Thyroid gland (tissue), 4 donors: ENCODE measurements around the gene AKAP7.

Experiments used
- CTCF ChIP-seq, 6 experiments: fragments of 200-600 bp in 3 of 6; fragments of 450-650 bp in 3 of 6; sonication (generic) in 3 of 6; IDR thresholded peaks; one replicate each; pipeline ENCODE4 v1.5.1; 2016 to 2019; ENCODE audit warnings: antibody characterized with exemption in 6 of 6, mild to moderate bottlenecking in 2 of 6, inconsistent platforms in 1 of 6, moderate library complexity in 1 of 6
- POLR2A ChIP-seq, 2 donors: fragments of 450-650 bp; IDR thresholded peaks; one replicate each; pipeline ENCODE4 v1.6.1; 2017; ENCODE audit warnings: antibody characterized with exemption in 2 of 2, mild to moderate bottlenecking in 2 of 2, moderate library complexity in 1 of 2

GRCh38 chr6:131225127-131225526, 89.9 kb downstream of the AKAP7 start:
- TF ChIP-seq CTCF (IDR thresholded peaks at IDR 0.05) (no peak), POLR2A (IDR thresholded peaks at IDR 0.05) (no peak)
